Endothelial cell of umbilical vein (primary cell): ENCODE data around the gene GAPDH. TPM values are rescaled to one million over a fixed set of nuclear protein-coding genes. Genes with fewer than 3 reads are reported as not detected.

Experiments
- BruUV-seq: library from RNA; stranded (reverse); fragments of 400-500 nt; replicated peaks from 2 replicates; lab custom pipeline; 2021; lab: Mats Ljungman, UMichigan
- CTCF ChIA-PET: fragments of 300-600, 350-600 bp; sonication (Branson Sonifier 250); formaldehyde crosslinking; loops from one replicate; lab custom pipeline; 2021; ENCODE audit warnings: antibody characterized with exemption, inconsistent platforms; lab: Charles Lee
- POLR2A ChIA-PET: fragments of 300-600, 350-600 bp; sonication (Branson Sonifier 250); formaldehyde crosslinking; loops from one replicate; lab custom pipeline; 2021; ENCODE audit warnings: antibody characterized with exemption, inconsistent platforms; lab: Charles Lee
- DNase-seq: peaks from one replicate; pipeline ENCODE4 v3.0.0-alpha.2; 2011; ENCODE audit warnings: low read depth, low spot score
- FAIRE-seq: peaks from 2 replicates; lab custom pipeline; 2011; peaks lifted over from hg19 to GRCh38; lab: Jason Lieb, UNC
- H2AFZ ChIP-seq: 2 replicates; pipeline ENCODE4 v1.6.0; 2012; ENCODE audit warnings: low read depth, low read length, control low read depth, inconsistent platforms
- H3K27ac ChIP-seq: 2 replicates; pipeline ENCODE4 v1.5.1; 2011; ENCODE audit warnings: low read depth, mild to moderate bottlenecking, control low read depth, low read length, moderate library complexity; ENCODE audit not compliant: insufficient read depth
- H3K27me3 ChIP-seq, 2 experiments: 2 replicates each; pipeline versions ENCODE4 v1.6.0 to v1.6.1; 2011; ENCODE audit warnings: low read length in 2 of 2, mixed read lengths in 1 of 2; ENCODE audit not compliant: control insufficient read depth in 2 of 2, insufficient read depth in 2 of 2
- H3K36me3 ChIP-seq, 2 experiments: 2 replicates in 1 of 2; 3 replicates in 1 of 2; pipeline ENCODE4 v1.5.1; 2011; ENCODE audit warnings: low read length in 2 of 2, mild to moderate bottlenecking in 1 of 2, moderate library complexity in 1 of 2; ENCODE audit not compliant: control insufficient read depth in 2 of 2, insufficient read depth in 2 of 2; ENCODE audit errors: extremely low read depth in 1 of 2
- H3K4me1 ChIP-seq: 3 replicates; pipeline ENCODE4 v1.5.1; 2011; ENCODE audit warnings: mild to moderate bottlenecking, low read length; ENCODE audit not compliant: control insufficient read depth, insufficient read depth; ENCODE audit errors: extremely low read depth
- H3K4me2 ChIP-seq: 2 replicates; pipeline ENCODE4 v1.6.1; 2011; ENCODE audit warnings: low read length, control low read depth, mixed read lengths; ENCODE audit not compliant: insufficient read depth
- H3K4me3 ChIP-seq, 3 experiments: fragments of 200-600 bp in 1 of 3; sonication (generic), shearing (Covaris generic) in 1 of 3; replicated peaks in 1 of 3; 2 replicates each; pipeline ENCODE4 v1.5.1; 2011 to 2016; ENCODE audit warnings: control low read depth in 3 of 3, low read length in 3 of 3, mild to moderate bottlenecking in 2 of 3, inconsistent platforms in 1 of 3, low read depth in 1 of 3, moderate library complexity in 1 of 3; ENCODE audit not compliant: insufficient read depth in 1 of 3
- H3K79me2 ChIP-seq: 2 replicates; pipeline ENCODE4 v1.6.0; 2012; ENCODE audit warnings: low read length, inconsistent platforms; ENCODE audit not compliant: control insufficient read depth, insufficient read depth
- H3K9ac ChIP-seq: replicated peaks from 2 replicates; pipeline ENCODE3; 2011; ENCODE audit warnings: low read length, control low read depth; ENCODE audit not compliant: insufficient read depth; ENCODE audit errors: extremely low read depth
- H3K9me1 ChIP-seq: replicated peaks from 3 replicates; pipeline ENCODE4 v1.6.0; 2011; ENCODE audit warnings: mild to moderate bottlenecking, low read length; ENCODE audit not compliant: control insufficient read depth, insufficient read depth; ENCODE audit errors: extremely low read depth
- H3K9me3 ChIP-seq: replicated peaks from 2 replicates; pipeline ENCODE4 v1.5.1; 2012; ENCODE audit warnings: low read length, inconsistent platforms; ENCODE audit not compliant: control insufficient read depth, insufficient read depth
- H4K20me1 ChIP-seq: replicated peaks from 2 replicates; pipeline ENCODE3; 2011; ENCODE audit warnings: mild to moderate bottlenecking, low read length; ENCODE audit not compliant: control insufficient read depth, insufficient read depth; ENCODE audit errors: extremely low read depth
- CTCF ChIP-seq, 2 donors: IDR thresholded peaks; 1 replicate in 1 of 2; 2 replicates in 1 of 2; pipeline ENCODE4 v1.5.1; 2011; ENCODE audit warnings: low read length in 2 of 2, mild to moderate bottlenecking in 2 of 2, moderate library complexity in 2 of 2, control low read depth in 1 of 2, inconsistent platforms in 1 of 2, low read depth in 1 of 2; ENCODE audit not compliant: insufficient read depth in 1 of 2; ENCODE audit errors: extremely low read depth in 1 of 2
- FOS ChIP-seq: IDR thresholded peaks from 2 replicates; pipeline ENCODE4 v1.6.1; 2011; ENCODE audit warnings: mild to moderate bottlenecking, low read length, moderate library complexity, borderline replicate concordance; ENCODE audit not compliant: insufficient read depth
- JUN ChIP-seq: IDR thresholded peaks from 2 replicates; pipeline ENCODE4 v1.6.1; 2011; ENCODE audit warnings: borderline replicate concordance, low read depth; ENCODE audit not compliant: insufficient read length, insufficient read depth
- MAX ChIP-seq: IDR thresholded peaks from 2 replicates; pipeline ENCODE4 v1.6.1; 2011; ENCODE audit not compliant: insufficient read depth, insufficient read length
- POLR2A ChIP-seq: IDR thresholded peaks from 2 replicates; pipeline ENCODE4 v1.6.1; 2012; ENCODE audit warnings: low read depth, mild to moderate bottlenecking, control low read depth, low read length
- POLR2AphosphoS5 ChIP-seq: IDR thresholded peaks from 2 replicates; pipeline ENCODE4 v1.6.1; 2012; ENCODE audit warnings: low read depth, mild to moderate bottlenecking, control low read depth, low read length, moderate library complexity; ENCODE audit not compliant: insufficient read depth
- dilution Hi-C: fragments of 300-500 bp; cut with MboI; formaldehyde crosslinking; loops from one replicate; pipeline ENCODE4 v1.15.0; 2019; ENCODE audit warnings: low sequenced_read_pairs; ENCODE audit not compliant: extremely low pct_ligation_motif_present
- intact Hi-C: fragments of 100-400 bp; cut with micrococcal nuclease; formaldehyde crosslinking; loops from one replicate; pipeline ENCODE4 v1.10.0; 2022
- polyA plus RNA-seq, 4 experiments: library from polyadenylated mRNA; depleted of rRNA in 3 of 4; stranded (reverse) in 3 of 4; unstranded in 1 of 4; fragments of >200 nt; gene quantifications; 2 replicates each; pipeline versions ENCODE4 v1.2.1 to v1.2.3, GENCODE V29; 2011 to 2012; ENCODE audit warnings: missing spikeins in 1 of 4
- total RNA-seq: library from RNA; stranded (reverse); gene quantifications from 2 replicates; pipeline ENCODE4 v1.2.3, GENCODE V29; 2021

GAPDH gene
- total and polyA plus RNA-seq, 2 donors (not counting 3 experiments of a cell fraction or from before 2014, with no cell fraction given), result 4,648 to 8,748 TPM

GRCh38 chr12:6539707-6540134, 5.4 kb downstream of the GAPDH start:
- Histone ChIP-seq H3K9me1 (no peaks in the 10 kb centered on the region), H3K4me2 (no peak overlapping the region), H2AFZ (no peak overlapping the region), H3K9me3 (no peaks in the 10 kb centered on the region), H3K4me1 (peaks cover 39% of the 10 kb centered on the region), H3K79me2 (peaks cover 27% of the 10 kb centered on the region), H3K9ac (no peak overlapping the region), H3K27ac (no peak overlapping the region), H3K36me3 (peaks cover 20 to 32% of the 10 kb centered on the region in 2 experiments), H4K20me1 (no peaks in the 10 kb centered on the region), H3K4me3 (no peak overlapping the region), H3K27me3 (no peaks in the 10 kb centered on the region)
- TF ChIP-seq MAX (no peak), POLR2A (no peak), JUN (no peak), CTCF (IDR thresholded peaks at IDR 0.05; ENCODE audit: extremely low read depth in 1 of 2, insufficient read depth in 1 of 2, low read depth in 1 of 2, low read length in 2 of 2) (no peak), FOS (no peak), POLR2AphosphoS5 (no peak)
- no peak for FAIRE-seq
- intact Hi-C loops, result loop anchor here (1.0 kb wide), 1 partner anchor 9 kb away; no protein-coding TSS in a partner anchor
- POLR2A ChIA-PET, result interaction anchor here (0.5 to 1.4 kb wide), 4 partner anchors 13 to 205 kb away, joined by 3 to 6 read pairs (median 4); partner anchors contain the start of gene VAMP1
- dilution Hi-C loops, result no loop called here
- DNase-seq, result no peak
- TSS peak; percentile 53 for BruUV-seq
- CTCF ChIA-PET, result interaction anchor here (1.1 to 7.0 kb wide), 7 partner anchors 11 to 115 kb away, joined by 3 to 145 read pairs (median 5); partner anchors contain the start of genes IFFO1, MRPL51 and VAMP1
